Measurements from ENCODE around the gene BCKDK. TPM values are rescaled to one million over a fixed set of nuclear protein-coding genes. Genes with fewer than 3 reads are reported as not detected.

The BCKDK gene
- total and polyA plus RNA-seq, 2 of the 8 experiments (the other 6 are each of a cell fraction or from before 2014, with no cell fraction given): 49.6 to 77.1 TPM

DNA sequence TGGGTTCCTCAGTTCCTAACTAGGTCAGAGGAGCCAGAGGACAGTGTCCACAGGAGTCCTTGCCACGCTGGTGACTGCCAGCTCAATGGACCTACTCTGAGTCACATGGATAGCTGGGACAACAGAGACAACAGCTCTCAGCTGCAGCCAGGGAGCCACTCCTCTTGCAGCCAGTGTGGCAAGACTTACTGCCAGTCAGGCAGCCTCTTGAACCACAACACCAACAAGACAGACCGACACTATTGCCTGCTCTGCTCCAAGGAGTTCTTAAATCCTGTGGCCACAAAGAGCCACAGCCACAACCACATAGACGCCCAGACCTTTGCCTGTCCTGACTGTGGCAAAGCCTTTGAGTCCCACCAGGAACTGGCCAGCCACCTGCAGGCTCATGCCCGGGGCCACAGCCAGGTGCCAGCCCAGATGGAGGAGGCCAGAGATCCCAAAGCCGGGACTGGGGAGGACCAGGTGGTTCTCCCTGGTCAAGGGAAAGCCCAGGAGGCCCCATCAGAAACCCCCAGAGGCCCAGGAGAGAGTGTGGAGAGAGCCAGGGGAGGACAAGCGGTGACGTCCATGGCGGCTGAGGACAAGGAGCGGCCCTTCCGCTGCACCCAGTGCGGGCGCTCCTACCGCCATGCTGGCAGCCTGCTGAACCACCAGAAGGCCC, 27.3 kb upstream of the BCKDK start:
- no peak overlapping the region for H2BK5ac ChIP-seq (ENCODE audit: low read depth, low read length)
- ChIA-PET POLR2A (ENCODE audit: partially characterized antibody) (interaction anchor here (0.7 to 4.9 kb wide), 6 partner anchors 12 to 118 kb away, joined by 3 to 26 read pairs (median 4); partner anchors contain the start of gene VKORC1), CTCF (ENCODE audit: partially characterized antibody) (interaction anchor here (1.6 to 2.1 kb wide), 3 partner anchors 28 to 62 kb away, joined by 3 to 8 read pairs (median 5); partner anchors contain the start of gene BCKDK)
- H3K79me1 ChIP-seq (ENCODE audit: low read depth, low read length): peaks cover 6% of the 10 kb centered on the region
- H3K27ac ChIP-seq (ENCODE audit: low read depth, low read length): no peak overlapping the region
- H4K20me1 ChIP-seq (replicated peaks in 1 of 2; ENCODE audit: control insufficient read depth in 1 of 2, insufficient read depth in 2 of 2, low read length in 2 of 2): peaks cover 9 to 36% of the 10 kb centered on the region in 2 experiments
- no peak overlapping the region for H4K8ac ChIP-seq (ENCODE audit: extremely low read depth, insufficient read depth, low read length)
- WGBS, 2 experiments (ENCODE audit: extremely low coverage in 1 of 2, insufficient coverage in 1 of 2, insufficient read length in 1 of 2, insufficient replicate concordance in 2 of 2, low coverage in 1 of 2, low lambda C conversion rate in 2 of 2, missing lambda C conversion rate in 1 of 2): 95% methylated on average over 10 of the region's 13 CpGs; no CpG with 5 or more reads in 1 of the 2 experiments
- no peak overlapping the region for H3K4ac ChIP-seq (replicated peaks; ENCODE audit: insufficient read length, low read depth, low read length)
- H3K36me3 ChIP-seq (ENCODE audit: control insufficient read depth in 2 of 4, insufficient read depth in 4 of 4, low read length in 3 of 4): peaks cover 5 to 50% (median 30%) of the 10 kb centered on the region in 4 experiments; a peak in 7 of 8 replicates
- no peak overlapping the region for H2BK15ac ChIP-seq (ENCODE audit: low read length)
- peaks cover 0 to 26% of the 10 kb centered on the region in 2 experiments; a peak in 2 of 4 replicates for H3K79me2 ChIP-seq (ENCODE audit: control insufficient read depth in 1 of 2, insufficient read depth in 2 of 2, low read length in 2 of 2)
- H3K4me3 ChIP-seq (ENCODE audit: extremely low read depth in 1 of 4, insufficient read depth in 2 of 4, low read depth in 3 of 4, low read length in 4 of 4): no peak overlapping the region
- no peaks in the 10 kb centered on the region for H3K27me3 ChIP-seq (replicated peaks in 1 of 4; ENCODE audit: control insufficient read depth in 3 of 4, extremely low read depth in 1 of 4, insufficient read depth in 3 of 4, low read length in 3 of 4)
- FAIRE-seq: no peak
- no peaks in the 10 kb centered on the region for H3K4me1 ChIP-seq (replicated peaks in 1 of 4; ENCODE audit: control insufficient read depth in 3 of 4, insufficient read depth in 4 of 4, low read length in 3 of 4)
- no peak overlapping the region for H3K14ac ChIP-seq (ENCODE audit: insufficient read length)
- TF ChIP-seq SP4 (IDR thresholded peaks at IDR 0.05; ENCODE audit: low read length) (no peak), POLR2A (IDR thresholded peaks at IDR 0.05; ENCODE audit: control extremely low read depth in 1 of 2, low read depth in 2 of 2, low read length in 2 of 2) (0 out of 3 replicates have a peak, but pooled peaks of 1 of the 2 experiments have one; percentile 8)
- H2BK120ac ChIP-seq (replicated peaks; ENCODE audit: low read depth, low read length): no peak overlapping the region
- no peak overlapping the region for H2AK5ac ChIP-seq (ENCODE audit: low read depth, low read length)
- no peaks in the 10 kb centered on the region for H3K23me2 ChIP-seq (ENCODE audit: low read depth, low read length)
- no peak overlapping the region for H3K18ac ChIP-seq (ENCODE audit: extremely low read depth, low read length)
- H4K5ac ChIP-seq (ENCODE audit: insufficient read length, low read depth, low read length): no peak overlapping the region
- no peak overlapping the region for H3K9ac ChIP-seq (replicated peaks in 1 of 4; ENCODE audit: extremely low read depth in 1 of 4, low read depth in 3 of 4, low read length in 3 of 4)
- no peak overlapping the region for H3K4me2 ChIP-seq (ENCODE audit: insufficient read depth in 1 of 2, low read depth in 2 of 2, low read length in 2 of 2)
- no peak overlapping the region for H4K91ac ChIP-seq (replicated peaks; ENCODE audit: insufficient read length, low read length)
- no peak overlapping the region for H3K23ac ChIP-seq (ENCODE audit: insufficient read length)
- DNase-seq (ENCODE audit: low read depth in 1 of 2, low spot score in 2 of 2): no peak
- H3K56ac ChIP-seq (replicated peaks; ENCODE audit: insufficient read length, low read depth, low read length): no peak overlapping the region
- H2BK20ac ChIP-seq (ENCODE audit: low read length): no peak overlapping the region
- H3K9me3 ChIP-seq (ENCODE audit: insufficient read depth in 2 of 2, low read depth in 1 of 2, low read length in 1 of 2): no peaks in the 10 kb centered on the region
- no peak overlapping the region for H2AFZ ChIP-seq (ENCODE audit: low read length)
- H2BK12ac ChIP-seq (ENCODE audit: low read depth, low read length): no peak overlapping the region
